Transverse colon (tissue), 4 donors: ENCODE measurements around the gene ALDH3A1. TPM values are rescaled to one million over a fixed set of nuclear protein-coding genes. Genes with fewer than 3 reads are reported as not detected.

Experiments
- DNase-seq: peaks from one replicate; pipeline ENCODE4 v3.0.0-alpha.2; 2019
- H3K27ac ChIP-seq, 4 donors: fragments of 200-600 bp; sonication (generic); 2 replicates each; pipeline ENCODE4 v1.5.1; 2016 to 2018; ENCODE audit warnings: inconsistent platforms in 4 of 4
- H3K27me3 ChIP-seq: fragments of 200-600 bp; sonication (generic); 2 replicates; pipeline ENCODE4 v1.5.1; 2017; ENCODE audit warnings: inconsistent platforms
- H3K36me3 ChIP-seq, 4 donors: fragments of 200-600 bp; sonication (generic); 2 replicates each; pipeline ENCODE4 v1.5.1; 2017 to 2019; ENCODE audit warnings: inconsistent platforms in 4 of 4
- H3K4me1 ChIP-seq, 4 donors: fragments of 200-600 bp; sonication (generic); 2 replicates each; pipeline ENCODE4 v1.5.1; 2017 to 2020; ENCODE audit warnings: inconsistent platforms in 4 of 4
- H3K4me3 ChIP-seq, 4 donors: fragments of 200-600 bp; sonication (generic); 1 replicate in 1 of 4; 2 replicates in 3 of 4; pipeline versions ENCODE4 v1.5.1 to v1.6.1; 2017 to 2019; ENCODE audit warnings: inconsistent platforms in 4 of 4
- H3K9me3 ChIP-seq, 2 donors: fragments of 200-600 bp; sonication (generic); 2 replicates each; pipeline ENCODE4 v1.5.1; 2017 to 2019; ENCODE audit warnings: inconsistent platforms in 2 of 2
- EP300 ChIP-seq: sonication (generic); formaldehyde crosslinking; IDR thresholded peaks from one replicate; pipeline ENCODE4 v1.6.1; 2017; ENCODE audit warnings: antibody characterized with exemption, low read depth
- POLR2A ChIP-seq: fragments of 450-650 bp; IDR thresholded peaks from one replicate; pipeline ENCODE4 v1.6.1; 2016; ENCODE audit warnings: antibody characterized with exemption, mild to moderate bottlenecking, moderate library complexity
- POLR2AphosphoS5 ChIP-seq, 3 donors: sonication (generic); formaldehyde crosslinking; IDR thresholded peaks; one replicate each; pipeline ENCODE4 v1.6.1; 2016; ENCODE audit warnings: antibody characterized with exemption in 3 of 3
- WGBS, 2 donors: methylation state at CpG; one replicate each; pipeline ENCODE4 v1.1.5; 2018; ENCODE audit warnings: low coverage in 1 of 2; 5-methylcytosine and 5-hydroxymethylcytosine counted together
- in situ Hi-C, 4 donors: fragments of 200-750 bp; cut with MboI; loops; one replicate each; pipeline versions ENCODE4 v1.15.0 to v1.15.1; 2017; ENCODE audit warnings: low sequenced_read_pairs in 3 of 4, low pct_ligation_motif_present in 1 of 4, low pct_unique_long_range_greater_than_20kb in 1 of 4
- intact Hi-C: fragments of 100-400 bp; cut with DNase I; formaldehyde crosslinking; loops from one replicate; pipeline ENCODE4 v1.15.1; 2023; ENCODE audit warnings: low total_unique reads
- total RNA-seq, 4 donors: library from RNA; depleted of rRNA; stranded (reverse); fragments of >200 nt; gene quantifications; one replicate each; pipeline ENCODE4 v1.1.0, GENCODE V29; 2016
- TF ChIP-seq, protein P1 (sequence below), 5 experiments: fragments of 200-600 bp in 3 of 5; fragments of 450-650 bp in 2 of 5; sonication (generic) in 3 of 5; IDR thresholded peaks; 1 replicate in 2 of 5; 2 replicates in 3 of 5; pipeline ENCODE4 v1.5.1; 2016 to 2017; ENCODE audit warnings: antibody characterized with exemption in 5 of 5, inconsistent platforms in 3 of 5, mild to moderate bottlenecking in 2 of 5, moderate library complexity in 1 of 5

Gene ALDH3A1
- total RNA-seq, 4 donors from 2014 or later = 1.2 to 15.3 (median 3.4) TPM

DNA sequence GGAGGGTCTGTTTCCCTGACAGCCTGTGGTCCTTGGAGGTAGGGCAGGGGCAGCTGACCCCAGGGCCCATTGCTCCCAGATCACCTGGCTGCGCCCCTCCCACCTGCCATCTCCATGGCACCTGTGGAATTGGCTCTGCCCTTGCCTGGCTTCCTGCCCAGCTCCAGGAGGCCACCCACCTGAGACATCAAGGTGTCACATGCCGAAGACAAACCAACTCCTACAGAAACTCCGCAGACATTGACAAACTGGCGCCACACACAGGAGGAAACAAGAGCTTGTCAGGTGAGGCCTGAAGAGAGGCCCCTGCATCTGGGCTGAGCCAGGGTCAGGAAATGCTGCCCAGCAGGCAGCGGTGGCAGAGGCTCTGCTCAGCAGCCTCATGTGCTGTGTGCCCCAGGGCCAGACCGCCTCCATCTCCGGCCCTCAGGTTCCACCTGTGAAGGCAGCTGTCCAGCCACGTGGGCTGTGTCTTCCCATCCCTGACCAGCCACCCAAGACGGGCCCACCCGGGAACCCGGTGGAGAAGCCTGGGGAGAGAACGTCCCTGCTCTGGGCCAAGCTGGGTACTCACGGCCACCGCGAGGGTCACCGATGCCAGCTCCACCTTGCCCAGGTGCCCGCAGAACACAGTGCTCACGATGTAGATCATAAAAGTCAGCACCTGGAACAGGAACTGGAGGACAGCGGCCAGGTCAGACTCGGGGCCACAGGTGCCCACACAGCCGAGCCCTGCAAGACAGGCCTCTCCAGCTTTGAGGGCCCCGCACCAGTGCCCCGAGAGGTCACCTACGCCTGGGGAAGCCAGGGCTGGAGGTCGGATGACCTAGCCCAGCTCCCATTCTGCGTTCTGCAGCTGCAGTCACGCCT lies 33.3 kb downstream of the ALDH3A1 start:
- Histone ChIP-seq H3K4me3 (no peak overlapping the region), H3K9me3 (no peaks in the 10 kb centered on the region), H3K36me3 (no peaks in the 10 kb centered on the region), H3K4me1 (peaks cover 0 to 8% (median 0%) of the 10 kb centered on the region in 4 donors), H3K27ac (no peak overlapping the region), H3K27me3 (no peaks in the 10 kb centered on the region)
- TF ChIP-seq POLR2A = no peak
- no peak for TF ChIP-seq EP300
- no peak for TF ChIP-seq POLR2AphosphoS5 (IDR thresholded peaks at IDR 0.05)
- TF ChIP-seq, protein P1, sequence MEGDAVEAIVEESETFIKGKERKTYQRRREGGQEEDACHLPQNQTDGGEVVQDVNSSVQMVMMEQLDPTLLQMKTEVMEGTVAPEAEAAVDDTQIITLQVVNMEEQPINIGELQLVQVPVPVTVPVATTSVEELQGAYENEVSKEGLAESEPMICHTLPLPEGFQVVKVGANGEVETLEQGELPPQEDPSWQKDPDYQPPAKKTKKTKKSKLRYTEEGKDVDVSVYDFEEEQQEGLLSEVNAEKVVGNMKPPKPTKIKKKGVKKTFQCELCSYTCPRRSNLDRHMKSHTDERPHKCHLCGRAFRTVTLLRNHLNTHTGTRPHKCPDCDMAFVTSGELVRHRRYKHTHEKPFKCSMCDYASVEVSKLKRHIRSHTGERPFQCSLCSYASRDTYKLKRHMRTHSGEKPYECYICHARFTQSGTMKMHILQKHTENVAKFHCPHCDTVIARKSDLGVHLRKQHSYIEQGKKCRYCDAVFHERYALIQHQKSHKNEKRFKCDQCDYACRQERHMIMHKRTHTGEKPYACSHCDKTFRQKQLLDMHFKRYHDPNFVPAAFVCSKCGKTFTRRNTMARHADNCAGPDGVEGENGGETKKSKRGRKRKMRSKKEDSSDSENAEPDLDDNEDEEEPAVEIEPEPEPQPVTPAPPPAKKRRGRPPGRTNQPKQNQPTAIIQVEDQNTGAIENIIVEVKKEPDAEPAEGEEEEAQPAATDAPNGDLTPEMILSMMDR (IDR thresholded peaks at IDR 0.05) = no peak
- no peak for DNase-seq
- in situ Hi-C loops (no loop called here), intact Hi-C loops (no loop called here)
- WGBS, 2 donors = 82% methylated on average over 20 of the region's 27 CpGs; no CpG with 5 or more reads in 1 of the 2 donors

DNA sequence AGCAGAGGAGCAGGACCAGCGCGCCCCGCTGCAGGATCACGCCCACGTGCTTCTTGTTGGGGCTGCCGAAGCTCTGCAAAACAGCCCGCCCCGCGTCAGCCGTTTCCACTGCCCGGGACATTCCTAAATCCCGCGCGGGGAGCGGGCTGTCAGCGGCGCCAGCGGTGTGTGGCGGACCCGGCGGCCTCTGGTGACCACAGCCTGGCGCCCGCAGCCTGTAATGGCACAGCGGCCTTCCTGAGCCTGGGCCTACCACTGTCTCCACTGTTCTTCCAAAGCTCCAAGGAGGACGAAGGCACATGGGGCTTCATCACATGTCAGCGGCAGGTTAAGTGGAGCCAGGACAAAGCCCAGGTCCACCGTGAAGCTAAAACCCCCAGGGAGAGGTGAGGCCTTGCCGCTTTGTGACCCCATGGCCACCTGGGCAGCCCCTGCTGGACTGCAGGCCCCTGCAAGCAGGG lies 34.2 kb downstream of the ALDH3A1 start:
- WGBS, 2 donors = 94% methylated on average over 25 of the region's 28 CpGs; no CpG with 5 or more reads in 1 of the 2 donors
- Histone ChIP-seq H3K4me1 (peaks cover 0 to 4% (median 0%) of the 10 kb centered on the region in 4 donors), H3K27ac (no peak overlapping the region), H3K4me3 (no peak overlapping the region), H3K27me3 (no peaks in the 10 kb centered on the region), H3K9me3 (no peaks in the 10 kb centered on the region), H3K36me3 (no peaks in the 10 kb centered on the region)
- in situ Hi-C loops (no loop called here), intact Hi-C loops (no loop called here)
- TF ChIP-seq EP300 (no peak), POLR2A (no peak), POLR2AphosphoS5 (IDR thresholded peaks at IDR 0.05) (no peak)
- TF ChIP-seq, protein P1 (IDR thresholded peaks at IDR 0.05) = no peak
- no peak for DNase-seq

DNA sequence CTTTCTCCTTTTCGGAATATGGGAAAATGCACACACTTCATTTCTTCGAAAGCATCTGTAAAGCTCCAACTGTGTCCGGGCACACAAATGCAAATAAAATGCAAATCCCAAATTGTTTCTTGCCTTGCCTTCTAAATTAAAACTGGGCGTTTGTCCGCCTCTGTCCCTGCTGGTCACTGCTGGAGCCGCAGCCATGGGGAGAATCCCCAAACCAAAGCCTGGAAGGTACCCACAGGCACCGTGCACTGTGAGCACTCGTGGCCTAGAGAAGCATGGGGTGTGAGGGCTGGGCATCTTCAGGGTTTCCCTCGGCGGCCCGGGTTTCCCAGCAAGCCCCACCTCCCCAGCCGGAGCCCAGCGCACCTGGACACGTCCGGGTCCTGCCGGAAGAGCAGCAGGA lies 34.6 kb downstream of the ALDH3A1 start:
- in situ Hi-C loops (no loop called here), intact Hi-C loops (no loop called here)
- no peak for DNase-seq

DNA sequence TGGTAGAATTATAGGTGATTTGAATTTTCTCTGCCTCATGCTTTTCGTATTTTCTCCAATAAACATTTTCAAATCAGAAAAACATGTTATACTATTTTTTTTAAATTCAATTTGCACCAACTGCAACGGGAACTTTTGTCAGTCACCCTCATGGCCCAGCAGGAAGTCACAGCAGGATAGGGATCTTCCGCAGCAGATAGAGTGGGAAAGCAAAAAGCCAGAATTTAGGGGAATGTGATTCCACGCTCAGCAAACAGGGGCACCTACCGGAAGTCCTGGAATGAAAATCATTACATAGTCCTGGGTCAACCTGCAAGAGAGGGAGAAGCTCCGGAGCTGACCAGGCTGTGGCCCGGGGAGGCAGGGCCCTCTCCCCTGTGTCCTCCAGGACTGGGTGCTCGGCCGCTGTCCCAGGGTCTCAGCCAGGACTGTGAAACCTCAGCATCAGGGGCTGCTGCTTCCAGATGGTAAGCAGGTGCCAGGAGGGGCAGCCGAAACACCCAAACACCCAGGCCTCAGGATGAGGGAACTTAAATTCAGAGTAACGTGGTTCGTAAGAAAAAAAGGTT lies 35.6 kb downstream of the ALDH3A1 start:
- H3K4me3 ChIP-seq = no peak overlapping the region
- H3K36me3 ChIP-seq = no peaks in the 10 kb centered on the region
- no peak for DNase-seq
- TF ChIP-seq POLR2AphosphoS5 (IDR thresholded peaks at IDR 0.05) (no peak), POLR2A (no peak), EP300 (no peak)
- TF ChIP-seq, protein P1 (IDR thresholded peaks at IDR 0.05) = no peak
- no peak overlapping the region for H3K27ac ChIP-seq
- no peaks in the 10 kb centered on the region for H3K27me3 ChIP-seq
- H3K9me3 ChIP-seq = no peaks in the 10 kb centered on the region
- intact Hi-C loops (no loop called here), in situ Hi-C loops (no loop called here)
- no peaks in the 10 kb centered on the region for H3K4me1 ChIP-seq
- 83% methylated on average over 12 of the region's 12 CpGs; no CpG with 5 or more reads in 1 of the 2 donors for WGBS, 2 donors

More for the DNA sequence above, 34.6 kb downstream of the ALDH3A1 start:
- Histone ChIP-seq H3K4me3 (no peak overlapping the region), H3K27me3 (no peaks in the 10 kb centered on the region), H3K9me3 (no peaks in the 10 kb centered on the region), H3K36me3 (no peaks in the 10 kb centered on the region), H3K4me1 (no peaks in the 10 kb centered on the region), H3K27ac (no peak overlapping the region)
- 82 to 92% methylated on average over 4 to 16 of the region's 16 CpGs for WGBS, 2 donors
- TF ChIP-seq, protein P1 (IDR thresholded peaks at IDR 0.05) = no peak
- TF ChIP-seq EP300 = no peak
